Ectodermal cell (in vitro differentiated cells): ENCODE measurements around the gene TRIM28.

Experiments used
- H3K27ac ChIP-seq: 2 replicates; pipeline ENCODE4 v1.7.0; 2013; ENCODE audit warnings: mild to moderate bottlenecking, low read depth, low read length; ENCODE audit not compliant: insufficient read depth, poor library complexity, severe bottlenecking
- H3K27me3 ChIP-seq: 2 replicates; pipeline ENCODE4 v1.7.0; 2013; ENCODE audit warnings: mild to moderate bottlenecking, low read length; ENCODE audit not compliant: insufficient read depth, control insufficient read depth, poor library complexity, severe bottlenecking
- H3K36me3 ChIP-seq: one replicate; pipeline ENCODE4 v1.7.0; 2013; ENCODE audit warnings: low read length; ENCODE audit not compliant: control insufficient read depth, insufficient read depth
- H3K4me1 ChIP-seq: one replicate; pipeline ENCODE4 v1.7.0; 2013; ENCODE audit warnings: low read length; ENCODE audit not compliant: control insufficient read depth, insufficient read depth
- H3K4me3 ChIP-seq: 2 replicates; pipeline ENCODE4 v1.7.0; 2013; ENCODE audit warnings: low read depth, low read length, control low read depth; ENCODE audit not compliant: insufficient read depth
- H3K9me3 ChIP-seq: 2 replicates; pipeline ENCODE4 v1.7.0; 2013; ENCODE audit warnings: mild to moderate bottlenecking, low read length, moderate library complexity; ENCODE audit not compliant: control insufficient read depth
- WGBS, 2 experiments: methylation state at CpG; one replicate each; pipeline ENCODE4 v1.1.7; 2013; ENCODE audit warnings: missing lambda C conversion rate in 2 of 2; 5-methylcytosine and 5-hydroxymethylcytosine counted together

Gene TRIM28

DNA sequence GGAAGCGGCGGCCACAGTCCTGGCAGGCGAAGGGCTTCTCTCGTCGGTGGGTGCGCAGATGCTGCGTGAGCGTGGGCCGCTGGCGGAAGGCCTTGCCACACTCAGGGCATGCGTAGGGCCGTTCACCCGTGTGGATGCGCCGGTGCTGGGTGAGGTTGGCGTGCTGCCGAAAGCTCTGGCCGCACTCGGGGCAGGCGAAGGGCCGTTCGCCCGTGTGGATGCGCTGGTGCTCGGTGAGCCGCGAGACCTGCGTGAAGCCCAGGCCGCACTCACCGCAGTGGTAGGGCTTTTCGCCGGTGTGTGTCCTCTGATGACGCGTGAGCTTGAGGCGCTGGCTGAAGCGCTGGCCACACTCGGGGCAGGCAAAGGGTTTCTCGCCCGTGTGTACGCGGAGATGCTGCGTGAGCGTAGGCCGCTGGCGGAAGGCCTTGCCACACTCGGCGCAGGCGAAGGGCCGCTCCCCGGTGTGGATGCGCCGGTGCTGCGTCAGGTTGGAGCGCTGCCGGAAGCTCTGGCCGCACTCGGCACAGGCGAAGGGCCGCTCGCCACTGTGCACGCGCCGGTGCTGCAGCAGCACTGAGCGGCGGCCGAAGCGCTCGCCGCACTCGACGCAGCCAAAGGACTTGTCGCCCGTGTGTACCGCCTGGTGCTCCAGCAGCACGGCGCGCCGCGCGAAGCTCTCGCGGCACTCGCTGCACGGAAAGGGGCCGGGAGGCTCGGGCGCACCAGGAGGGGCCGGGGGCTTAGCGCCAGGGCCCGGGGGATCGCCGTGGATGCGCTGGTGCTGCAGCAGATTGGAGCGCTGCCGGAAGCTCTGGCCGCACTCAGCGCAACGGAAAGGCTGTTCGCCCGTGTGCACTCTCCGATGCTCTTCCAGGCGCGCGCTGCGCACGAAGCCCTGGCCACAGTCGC lies 18.5 kb downstream of the TRIM28 start:
- WGBS, 2 experiments: 48 to 51% methylated on average over 107 of the region's 107 CpGs
- Histone ChIP-seq H3K27me3 (peaks cover 28% of the 10 kb centered on the region), H3K4me1 (peaks cover 16% of the 10 kb centered on the region), H3K9me3 (no peaks in the 10 kb centered on the region), H3K4me3 (peak overlapping the region; percentile 24), H3K36me3 (no peaks in the 10 kb centered on the region), H3K27ac (no peak overlapping the region)

DNA sequence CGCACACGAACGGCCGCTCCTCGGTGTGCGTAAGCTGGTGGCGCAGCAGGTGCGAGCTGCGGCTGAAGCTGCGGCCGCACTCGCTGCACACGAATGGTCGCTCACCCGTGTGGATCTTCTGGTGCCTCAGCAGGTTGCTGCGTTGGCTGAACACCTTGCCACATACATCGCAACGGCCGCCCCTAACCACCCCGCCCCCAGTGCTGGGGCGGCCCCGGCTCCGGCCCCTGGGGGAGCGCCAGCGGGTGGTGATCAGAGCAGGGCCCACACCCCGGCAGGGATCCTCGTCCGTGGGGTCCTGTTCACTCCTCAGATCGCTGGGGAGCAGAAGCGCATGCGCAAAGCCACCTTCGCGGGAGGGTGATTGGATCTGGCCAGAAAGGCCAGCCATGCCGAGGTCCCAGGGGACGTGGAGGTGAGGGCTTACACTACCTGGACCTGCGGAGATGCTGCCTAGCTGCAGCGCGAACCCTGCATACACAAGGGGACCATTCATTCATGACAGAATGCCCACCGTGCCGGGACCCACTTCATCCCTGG lies 19.2 kb downstream of the TRIM28 start:
- H3K9me3 ChIP-seq: no peaks in the 10 kb centered on the region
- H3K4me1 ChIP-seq: peaks cover 13% of the 10 kb centered on the region
- peaks cover 28% of the 10 kb centered on the region for H3K27me3 ChIP-seq
- H3K36me3 ChIP-seq: no peaks in the 10 kb centered on the region
- WGBS, 2 experiments: 46 to 47% methylated on average over 40 of the region's 40 CpGs
- no peak overlapping the region for H3K27ac ChIP-seq
- H3K4me3 ChIP-seq: peak overlapping the region; percentile 24

DNA sequence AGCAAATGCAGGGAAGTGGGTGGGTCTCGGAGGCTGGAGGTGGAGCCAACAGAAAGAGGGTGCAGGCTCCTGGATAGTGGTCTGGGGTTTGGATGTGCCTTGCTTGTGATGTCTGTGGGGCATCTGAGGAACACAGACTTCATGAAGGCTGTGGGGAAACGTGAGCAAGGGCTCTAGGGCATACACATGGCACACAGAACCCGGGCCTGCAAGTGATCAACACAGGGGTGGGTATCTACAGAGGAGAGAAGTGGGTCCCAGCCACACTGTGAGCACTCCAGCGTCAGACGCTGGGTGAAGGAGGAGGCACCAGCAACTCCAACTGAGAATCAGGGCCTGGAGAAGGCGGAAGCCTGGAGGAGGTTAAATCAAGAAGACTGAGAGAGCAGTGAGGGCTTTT lies 20.0 kb downstream of the TRIM28 start:
- H3K27me3 ChIP-seq: peaks cover 28% of the 10 kb centered on the region
- H3K4me3 ChIP-seq: no peak overlapping the region
- 87 to 90% methylated on average over 6 of the region's 6 CpGs for WGBS, 2 experiments
- no peak overlapping the region for H3K27ac ChIP-seq
- H3K36me3 ChIP-seq: no peaks in the 10 kb centered on the region
- H3K4me1 ChIP-seq: peaks cover 13% of the 10 kb centered on the region
- no peaks in the 10 kb centered on the region for H3K9me3 ChIP-seq

DNA sequence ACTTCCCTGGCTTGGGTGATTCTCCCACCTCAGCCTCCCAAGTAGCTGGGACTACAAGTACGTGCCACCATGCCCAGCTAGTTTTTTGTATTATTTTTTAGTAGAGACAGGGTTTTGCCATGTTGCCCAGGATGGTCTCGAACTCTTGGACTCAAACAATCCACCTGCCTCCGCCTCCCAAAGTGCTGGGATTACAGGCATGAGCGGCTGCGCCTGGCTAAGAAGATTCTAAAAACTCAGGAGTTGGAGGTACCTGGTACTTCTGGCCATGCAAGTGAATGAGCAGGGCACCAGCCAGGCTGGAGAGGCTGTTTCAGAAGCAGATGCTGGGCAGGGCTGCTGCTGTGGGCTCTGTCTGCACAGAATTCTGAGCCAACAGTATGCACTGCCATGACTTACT lies 23.1 kb downstream of the TRIM28 start:
- 96% methylated on average over 5 of the region's 5 CpGs for WGBS, 2 experiments
- no peak overlapping the region for H3K4me3 ChIP-seq

DNA sequence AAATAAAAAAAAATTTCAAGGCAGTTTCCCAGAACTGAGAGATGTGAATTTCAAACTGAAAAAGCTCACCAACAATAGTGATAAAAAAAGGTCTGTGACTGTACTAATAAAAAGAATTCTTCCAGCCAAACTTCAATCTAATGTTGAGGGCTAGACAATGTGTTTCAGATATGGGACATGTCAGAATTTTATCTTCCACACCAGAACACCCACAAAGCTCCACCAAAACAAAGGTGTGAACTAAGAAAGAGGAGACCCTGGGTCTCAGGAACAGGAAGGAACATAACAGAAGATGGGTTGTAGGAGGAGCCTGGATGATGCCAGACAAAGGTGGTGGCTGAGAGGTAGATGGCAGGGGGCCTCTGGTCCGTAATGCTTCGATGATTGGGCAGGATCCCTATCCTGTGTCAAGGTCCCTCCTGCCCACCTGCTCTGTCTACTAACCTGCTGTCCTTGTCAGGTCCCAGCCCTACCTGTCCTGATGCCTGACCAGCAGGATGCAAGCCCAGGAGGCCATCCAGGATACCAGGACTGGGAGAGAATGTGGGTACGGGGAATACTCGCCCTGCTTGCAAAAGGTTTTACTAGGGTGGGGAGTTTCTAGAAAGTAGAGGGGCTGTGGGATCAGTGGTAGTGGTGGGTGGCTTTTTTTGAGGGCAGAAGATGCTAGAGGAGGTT lies 24.7 kb downstream of the TRIM28 start:
- Histone ChIP-seq H3K4me3 (no peak overlapping the region), H3K36me3 (peaks cover 8% of the 10 kb centered on the region), H3K27me3 (peaks cover 5% of the 10 kb centered on the region), H3K4me1 (peaks cover 6% of the 10 kb centered on the region), H3K27ac (no peak overlapping the region), H3K9me3 (no peaks in the 10 kb centered on the region)
- 93% methylated on average over 4 of the region's 4 CpGs for WGBS, 2 experiments

More for the DNA sequence above, 23.1 kb downstream of the TRIM28 start:
- Histone ChIP-seq H3K9me3 (no peaks in the 10 kb centered on the region), H3K27ac (no peak overlapping the region), H3K36me3 (peaks cover 8% of the 10 kb centered on the region), H3K27me3 (peaks cover 21% of the 10 kb centered on the region), H3K4me1 (peaks cover 6% of the 10 kb centered on the region)

DNA sequence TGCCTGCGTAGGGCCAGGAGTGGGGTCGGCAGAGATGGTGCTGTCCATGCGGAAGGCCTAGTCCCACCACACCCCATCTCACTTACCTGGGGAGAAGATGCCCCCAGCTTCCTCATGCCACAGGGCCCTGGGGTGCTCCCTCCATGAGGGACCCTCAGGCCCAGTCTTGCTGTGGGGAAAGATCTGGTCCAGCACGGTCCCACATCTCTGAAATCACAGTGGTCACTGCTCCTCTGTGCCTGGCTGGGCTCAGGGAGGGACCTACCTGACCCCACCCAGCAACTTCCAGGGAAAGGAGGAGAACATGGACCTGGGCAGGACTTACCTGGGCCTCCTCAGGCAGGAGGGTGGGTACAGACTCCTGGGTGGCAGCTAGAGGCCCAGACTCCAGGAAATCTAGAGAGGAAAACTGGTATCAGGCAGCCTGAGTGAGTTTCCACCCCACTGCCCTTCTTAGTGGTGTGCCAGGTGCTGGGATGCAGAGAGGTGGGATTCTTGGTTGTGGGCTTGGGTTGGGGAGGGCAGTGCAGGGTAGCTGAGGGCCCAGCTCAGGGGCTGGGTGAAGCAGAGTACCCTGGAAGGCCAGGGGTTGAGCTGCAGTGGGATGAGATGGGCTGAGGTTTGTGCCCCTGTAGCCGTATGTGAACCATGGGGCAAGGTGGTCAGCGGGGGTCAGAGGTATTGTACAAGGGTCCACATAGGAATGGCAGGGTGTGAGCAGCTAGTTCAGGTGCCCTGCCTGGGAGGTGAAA lies 25.5 kb downstream of the TRIM28 start:
- Histone ChIP-seq H3K4me3 (no peak overlapping the region), H3K36me3 (peaks cover 8% of the 10 kb centered on the region), H3K4me1 (peaks cover 12% of the 10 kb centered on the region), H3K27me3 (no peaks in the 10 kb centered on the region), H3K9me3 (no peaks in the 10 kb centered on the region), H3K27ac (no peak overlapping the region)
- whole genome bisulfite sequencing, 2 experiments: 94% methylated on average over 6 of the region's 6 CpGs

DNA sequence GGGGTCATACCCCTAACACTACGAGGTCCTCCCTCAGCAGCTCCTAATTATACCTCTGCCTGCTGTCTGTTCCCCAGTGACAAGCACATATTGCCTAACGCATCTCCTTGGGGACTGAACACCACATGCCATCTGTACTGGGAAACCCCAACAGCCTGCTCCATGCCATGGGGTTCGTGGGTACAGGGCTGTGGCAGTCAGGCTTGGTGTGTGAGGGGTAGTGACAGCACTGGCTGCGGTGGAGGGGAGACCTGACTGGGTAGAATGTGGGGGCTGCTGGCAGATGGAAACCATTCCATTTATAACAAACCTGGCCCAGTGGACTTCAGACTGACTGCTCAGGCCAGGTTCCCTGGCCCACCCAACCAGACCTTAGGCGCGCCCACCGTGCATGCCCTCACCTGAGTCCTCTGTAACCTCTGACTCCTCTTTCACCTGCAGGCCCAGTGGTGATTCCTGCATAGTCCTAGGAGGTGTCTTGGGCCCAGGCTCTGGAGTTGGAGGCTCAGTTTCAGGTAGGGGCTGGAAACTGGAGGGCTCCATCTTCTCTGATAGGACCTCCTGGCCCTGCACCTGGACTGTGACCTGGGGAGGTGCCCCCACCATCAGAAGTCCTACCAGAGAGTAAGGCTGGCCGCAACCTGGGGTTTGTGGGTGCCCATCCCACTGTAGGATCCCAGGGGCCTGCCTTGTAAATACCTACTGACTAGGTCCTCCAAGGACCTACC lies 26.2 kb downstream of the TRIM28 start:
- H3K4me3 ChIP-seq: no peak overlapping the region
- H3K36me3 ChIP-seq: peaks cover 8% of the 10 kb centered on the region
- H3K4me1 ChIP-seq: peaks cover 12% of the 10 kb centered on the region
- WGBS, 2 experiments: 95 to 97% methylated on average over 8 of the region's 8 CpGs
- H3K27me3 ChIP-seq: no peaks in the 10 kb centered on the region
- no peak overlapping the region for H3K27ac ChIP-seq
- H3K9me3 ChIP-seq: no peaks in the 10 kb centered on the region

DNA sequence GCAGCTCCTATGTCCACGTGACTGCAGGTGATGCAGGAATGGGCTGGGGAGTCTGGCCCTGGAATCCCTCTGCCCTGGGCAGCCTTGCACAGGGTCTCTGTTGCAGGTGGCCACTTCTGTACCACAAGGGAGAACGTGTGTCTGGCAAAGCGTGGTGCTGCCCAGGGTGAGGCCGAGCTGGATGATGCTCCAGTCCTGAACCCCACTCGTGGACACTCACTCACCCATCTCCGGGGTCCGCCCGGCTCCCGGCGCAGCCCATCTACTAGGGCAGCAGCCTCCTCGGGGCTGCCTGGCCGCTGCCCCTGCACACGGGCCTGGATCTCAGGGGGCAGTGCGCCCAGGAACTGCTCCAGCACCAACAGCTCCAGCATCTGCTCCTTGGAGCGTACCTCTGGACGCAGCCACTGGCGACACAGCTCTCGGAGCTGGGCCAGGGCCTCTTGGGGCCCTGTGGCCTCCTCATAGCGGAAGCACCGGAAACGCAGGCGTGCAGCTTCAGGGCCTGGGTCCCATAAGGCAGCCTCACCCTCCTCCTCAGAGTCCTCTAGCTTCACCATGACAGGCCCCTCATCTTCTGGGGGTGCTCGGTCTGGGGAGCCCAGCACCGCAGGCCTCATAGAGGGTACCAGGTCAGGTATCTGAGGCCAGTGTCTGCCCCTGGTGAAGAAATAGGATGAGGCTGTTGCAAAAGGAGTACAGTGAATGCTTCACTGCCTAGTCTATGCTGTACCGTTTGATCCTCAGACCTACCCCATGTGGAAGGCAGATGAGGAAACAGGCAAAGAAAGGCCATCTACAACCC lies 27.1 kb downstream of the TRIM28 start:
- Histone ChIP-seq H3K4me3 (no peak overlapping the region), H3K4me1 (peaks cover 12% of the 10 kb centered on the region), H3K27me3 (no peaks in the 10 kb centered on the region), H3K9me3 (no peaks in the 10 kb centered on the region), H3K36me3 (peaks cover 8% of the 10 kb centered on the region), H3K27ac (no peak overlapping the region)
- 93 to 94% methylated on average over 25 of the region's 25 CpGs for WGBS, 2 experiments

DNA sequence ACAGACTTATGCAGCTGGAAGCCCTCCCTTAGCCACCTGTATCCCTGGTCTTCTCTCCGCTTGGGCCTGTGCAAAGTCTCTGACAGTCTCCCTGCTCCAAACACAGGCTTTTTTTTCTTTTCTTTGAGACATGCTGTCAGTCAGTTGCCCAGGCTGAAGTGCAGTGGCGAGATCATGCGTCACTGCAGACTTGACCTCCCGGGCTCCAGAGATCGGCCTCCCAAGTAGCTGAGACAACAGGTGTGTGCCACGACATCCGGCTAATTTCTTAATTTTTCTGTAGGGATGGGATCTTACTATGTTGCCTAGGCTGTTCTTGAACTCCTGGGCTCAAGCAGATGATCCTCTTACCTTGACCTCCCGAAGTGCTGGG lies 27.7 kb downstream of the TRIM28 start:
- Histone ChIP-seq H3K4me1 (peaks cover 12% of the 10 kb centered on the region), H3K4me3 (no peak overlapping the region), H3K9me3 (no peaks in the 10 kb centered on the region), H3K27ac (no peak overlapping the region), H3K27me3 (no peaks in the 10 kb centered on the region), H3K36me3 (peaks cover 8% of the 10 kb centered on the region)
- WGBS, 2 experiments: 94 to 95% methylated on average over 8 of the region's 8 CpGs
